Limb (tissue), 2 donors: Measurements from ENCODE around the gene NRSN2.
"Not testable (repeated sequence)": the region's sequence is repeated elsewhere in the genome, so short reads cannot be mapped to it uniquely, and the experiment has no call there.

Source experiments
- DNase-seq, 2 donors: peaks; one replicate each; pipeline ENCODE4 v3.0.0-alpha.2; 2016; ENCODE audit errors: extremely low spot score in 2 of 2

NRSN2 gene

GRCh38 chr20:373171-373890 lies 26.4 kb downstream of the NRSN2 start:
- DNase-seq, result no peak

GRCh38 chr20:375265-375889 lies 28.5 kb downstream of the NRSN2 start:
- DNase-seq, result no peak

GRCh38 chr20:376089-376488 lies 29.2 kb downstream of the NRSN2 start:
- no peak for DNase-seq

- DNase-seq, result no peak
These were observed 29.8 kb downstream of the NRSN2 start for GRCh38 chr20:376750-377149.

- DNase-seq, result not testable (repeated sequence)
These were observed 30.7 kb downstream of the NRSN2 start for GRCh38 chr20:377578-377977.

GRCh38 chr20:378961-379336 lies 32.0 kb downstream of the NRSN2 start:
- DNase-seq, result no peak

- peak in 1 of 2 donors; percentile 68 for DNase-seq
These were observed 34.1 kb downstream of the NRSN2 start for GRCh38 chr20:380763-381580.

GRCh38 chr20:381581-382290 lies 34.8 kb downstream of the NRSN2 start:
- peak; percentile 35 to 82 for DNase-seq

GRCh38 chr20:382291-383115 lies 35.6 kb downstream of the NRSN2 start:
- no peak for DNase-seq

- no peak for DNase-seq
These were observed 37.0 kb downstream of the NRSN2 start for GRCh38 chr20:383889-384288.

- no peak for DNase-seq
These were observed 37.8 kb downstream of the NRSN2 start for GRCh38 chr20:384723-385122.

- no peak for DNase-seq
These were observed 38.5 kb downstream of the NRSN2 start for GRCh38 chr20:385448-385847.

- DNase-seq, result not testable (repeated sequence)
These were observed 39.7 kb downstream of the NRSN2 start for GRCh38 chr20:386634-387033.

- DNase-seq, result no peak
These were observed 40.6 kb downstream of the NRSN2 start for GRCh38 chr20:387520-387919.

- DNase-seq, result no peak
These were observed 41.4 kb downstream of the NRSN2 start for GRCh38 chr20:388034-388994.

- DNase-seq, result no peak
These were observed 42.3 kb downstream of the NRSN2 start for GRCh38 chr20:389220-389619.

- no peak for DNase-seq
These were observed 44.3 kb downstream of the NRSN2 start for GRCh38 chr20:391041-391711.

GRCh38 chr20:393296-393695 lies 46.4 kb downstream of the NRSN2 start:
- not testable (repeated sequence) for DNase-seq

GRCh38 chr20:396252-396618 lies 49.3 kb downstream of the NRSN2 start:
- DNase-seq, result no peak
